NCI-H1694 treated with DMSO at 0.1 percent for 48 hours (cell line): ENCODE data around the gene HAUS7.

Source experiments
- DNase-seq: peaks from one replicate; lab custom pipeline; 2025; lab: John Stamatoyannopoulos, UW

The HAUS7 gene

DNA sequence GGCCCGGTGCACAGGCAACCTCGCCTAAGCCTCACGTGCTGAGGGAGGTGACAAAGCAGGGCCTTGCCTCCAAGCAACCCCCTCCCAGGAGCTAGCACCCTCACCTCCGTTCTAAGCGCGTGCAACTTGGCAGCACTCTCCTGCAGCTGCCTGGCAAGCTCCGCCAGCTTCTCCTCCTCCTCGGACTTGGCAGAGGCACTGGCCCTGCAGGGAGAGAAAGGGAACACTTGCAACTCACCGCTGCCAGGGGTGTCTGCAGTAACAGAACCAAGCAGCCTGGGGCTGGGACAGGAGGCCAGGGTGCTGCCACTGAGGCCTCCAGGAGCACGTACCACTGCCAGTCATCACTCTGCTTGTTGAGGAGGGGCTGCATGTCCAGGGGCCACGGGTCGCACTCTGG is 14.2 kb downstream of the HAUS7 start:
- no peak for DNase-seq

DNA sequence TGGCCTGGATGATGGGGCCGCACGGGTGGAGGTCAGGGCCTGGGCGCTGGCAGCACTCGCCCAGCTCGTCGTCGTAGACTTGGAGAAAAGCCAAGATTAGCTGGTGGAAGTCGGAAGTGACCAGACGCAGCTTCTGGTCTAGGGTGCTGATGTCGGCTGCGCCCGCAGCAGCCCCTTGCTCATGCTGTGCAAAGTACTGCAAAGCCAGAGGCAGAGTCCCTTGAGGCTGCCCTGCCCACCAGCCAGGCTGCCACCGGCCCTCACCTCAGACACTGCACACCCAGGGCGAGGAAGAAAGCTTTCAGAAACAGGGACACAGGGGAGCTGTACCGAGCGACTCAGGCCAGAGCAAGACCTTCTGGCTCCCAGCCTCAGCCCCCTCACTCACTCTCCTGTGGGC is 14.8 kb downstream of the HAUS7 start:
- DNase-seq = no peak

GRCh38 chrX:153454901-153455550 is 15.3 kb downstream of the HAUS7 start:
- no peak for DNase-seq

DNA sequence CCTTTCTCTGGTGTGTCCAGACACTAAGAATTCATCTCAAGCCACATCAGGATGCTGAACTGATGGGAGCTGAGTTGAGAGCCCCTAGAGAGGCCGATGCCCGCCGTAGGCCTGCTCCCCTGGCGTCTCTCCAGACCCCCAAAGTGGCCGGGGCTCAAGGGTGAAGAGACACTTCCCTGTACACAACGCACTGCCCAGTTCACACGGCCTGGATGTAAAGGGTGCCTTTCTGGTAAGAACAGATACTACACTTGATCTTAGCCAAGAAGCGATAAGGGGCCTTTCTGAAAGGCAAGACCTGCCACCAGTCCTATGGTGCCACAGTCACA is 19.5 kb downstream of the HAUS7 start:
- no peak for DNase-seq

GRCh38 chrX:153450114-153450948 is 20.0 kb downstream of the HAUS7 start:
- DNase-seq = no peak

- DNase-seq = no peak
Observed at GRCh38 chrX:153449368-153450113, 20.8 kb downstream of the HAUS7 start.

- DNase-seq = no peak
Observed at GRCh38 chrX:153448556-153449367, 21.6 kb downstream of the HAUS7 start.

GRCh38 chrX:153447581-153447960 is 22.8 kb downstream of the HAUS7 start:
- DNase-seq = no peak

DNA sequence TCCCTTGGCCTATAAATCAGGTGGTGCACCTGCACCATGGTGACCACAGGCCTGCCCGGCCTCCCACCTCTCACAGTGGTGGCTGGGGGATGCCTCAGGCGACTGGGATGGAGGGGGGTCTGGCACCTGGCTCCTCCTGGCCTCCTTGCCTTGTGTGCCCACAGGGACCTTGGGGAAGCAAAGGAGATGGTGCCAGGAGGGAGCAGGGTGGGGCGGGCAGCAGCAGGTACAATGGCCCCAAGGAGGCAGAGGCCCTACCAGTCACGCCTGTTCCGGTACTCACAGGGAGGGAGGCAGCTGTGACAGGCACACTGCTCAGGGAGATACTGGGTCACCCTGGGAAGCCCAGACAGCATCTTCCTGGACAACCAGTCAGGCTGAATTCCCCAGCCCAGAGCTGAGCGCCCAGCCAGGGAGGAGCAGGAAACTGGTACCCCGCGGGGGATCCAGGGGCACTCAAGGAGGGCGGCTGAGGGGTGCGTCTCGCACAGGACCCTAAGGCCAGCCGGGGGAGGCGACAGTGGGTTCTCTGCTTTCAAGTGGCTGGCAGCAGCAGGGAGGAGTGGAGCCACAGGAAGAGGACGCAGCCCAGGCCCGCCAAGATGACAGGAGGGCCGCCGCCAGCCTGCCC is 23.3 kb downstream of the HAUS7 start:
- DNase-seq = no peak

GRCh38 chrX:153446636-153446936 is 23.8 kb downstream of the HAUS7 start:
- DNase-seq = no peak

GRCh38 chrX:153445856-153446635 is 24.3 kb downstream of the HAUS7 start, which contains the start of gene TREX2:
Gene TREX2 (minus strand): TSS chrX:153446056. CDS start chrX:153445430, 626 bp downstream.
- DNase-seq = no peak

- DNase-seq = no peak
Observed at GRCh38 chrX:153445106-153445855, 25.1 kb downstream of the HAUS7 start.

GRCh38 chrX:153444333-153445011 is 25.9 kb downstream of the HAUS7 start:
- DNase-seq = no peak

- DNase-seq = no peak
Observed at GRCh38 chrX:153443476-153444332, 26.7 kb downstream of the HAUS7 start.

DNA sequence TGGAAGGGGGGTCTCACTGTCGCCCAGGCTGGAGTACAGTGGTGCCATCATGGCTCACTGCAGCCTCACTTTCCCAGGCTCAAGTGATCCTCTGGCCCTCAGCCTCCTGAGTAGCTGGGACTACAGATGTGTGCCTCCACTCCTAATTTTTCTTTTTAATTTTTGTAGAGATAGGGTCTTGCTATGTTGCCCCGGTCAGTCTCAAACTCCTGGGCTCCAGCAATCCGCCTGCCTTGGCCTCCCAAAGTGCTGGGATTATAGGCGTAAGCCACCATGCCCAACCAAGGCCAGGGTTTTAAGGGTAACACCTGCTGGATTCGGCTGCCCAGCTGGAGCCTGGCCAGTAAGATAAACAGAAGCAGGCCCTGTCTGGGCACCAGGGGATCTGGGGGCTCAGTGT is 27.9 kb downstream of the HAUS7 start:
- no peak for DNase-seq

GRCh38 chrX:153441981-153442380 is 28.4 kb downstream of the HAUS7 start:
- no peak for DNase-seq

DNA sequence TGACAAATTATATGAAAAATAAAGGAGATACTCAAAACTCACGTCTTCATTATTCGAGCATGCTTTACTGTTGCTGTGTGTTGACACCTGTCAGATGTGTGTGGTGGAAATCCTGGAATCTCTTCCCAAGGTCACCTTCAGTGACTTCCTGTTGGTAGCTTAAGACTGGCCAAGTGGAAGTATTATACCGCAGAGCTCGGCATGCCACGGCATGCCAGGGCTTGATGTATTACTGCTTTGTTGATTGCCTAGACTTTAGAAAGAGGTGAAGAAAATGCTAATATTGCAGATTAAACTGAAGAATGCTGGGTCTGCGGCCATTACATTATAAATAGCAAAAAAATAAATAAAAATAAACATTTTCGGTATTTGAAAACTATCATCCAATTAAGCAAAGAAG is 29.1 kb downstream of the HAUS7 start:
- DNase-seq = no peak

DNA sequence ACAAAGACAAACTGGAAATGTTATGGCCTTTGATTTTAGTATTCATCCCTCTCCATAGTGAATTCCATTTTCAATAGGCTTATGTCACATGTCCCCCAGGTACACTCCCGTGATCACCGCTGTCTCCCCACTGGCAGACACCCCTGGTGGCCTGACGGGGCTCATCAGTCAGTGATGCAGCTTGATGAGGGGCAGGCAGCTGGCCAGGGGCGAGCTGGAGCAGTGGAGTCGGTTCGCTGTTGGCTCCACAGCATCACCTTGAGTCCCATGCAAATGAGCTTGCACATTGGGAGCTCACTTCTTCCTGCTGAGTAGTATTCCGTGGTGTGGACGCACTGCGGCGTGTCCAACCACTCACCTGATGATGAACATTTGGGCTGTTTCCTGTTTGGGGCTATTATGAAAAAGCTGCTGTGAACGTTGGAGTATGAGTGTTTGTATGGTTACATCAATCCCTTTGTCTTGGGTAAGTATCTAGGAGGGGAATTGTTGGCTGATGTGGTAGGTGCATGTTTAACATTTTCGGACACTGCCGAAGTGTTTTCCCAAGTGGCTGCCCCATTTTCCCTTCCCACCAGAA is 29.7 kb downstream of the HAUS7 start:
- DNase-seq = no peak
